Stimulated activated CD4-positive, alpha-beta T cell treated with anti-CD3 and anti-CD28 coated beads, Interleukin-12 subunit alpha, Interleukin-12 subunit beta, amount 100 ng/mL, for 24 hours (primary cell): Measurements from ENCODE around the gene CCDC134.
A peak's percentile ranks its signal among the peaks of the same experiment; 100 is the strongest.

Experiments
- DNase-seq, 2 experiments: peaks; one replicate each; pipeline ENCODE4 v3.0.0-alpha.2; 2020; ENCODE audit warnings: low read depth in 2 of 2

CCDC134 gene

DNA sequence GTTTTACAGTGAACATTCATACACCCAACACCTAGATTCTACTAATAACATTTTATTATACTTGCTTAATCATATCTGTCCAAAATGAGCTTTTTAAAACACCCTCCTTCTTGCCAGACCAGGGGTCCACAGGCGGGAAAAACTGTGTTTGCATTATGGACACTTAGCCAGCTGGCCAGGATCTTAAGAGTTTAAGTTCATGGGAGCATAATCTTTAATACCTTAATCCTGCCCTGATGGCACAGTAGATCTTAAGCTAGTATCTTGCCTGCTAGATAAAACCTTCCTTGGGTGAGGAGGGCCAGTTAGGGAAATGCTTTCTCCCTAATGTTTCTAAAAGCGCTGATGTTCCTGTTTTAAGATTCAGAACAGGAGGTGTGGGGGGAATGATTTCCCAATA lies 13.1 kb upstream of the CCDC134 start:
- no peak for DNase-seq

DNA sequence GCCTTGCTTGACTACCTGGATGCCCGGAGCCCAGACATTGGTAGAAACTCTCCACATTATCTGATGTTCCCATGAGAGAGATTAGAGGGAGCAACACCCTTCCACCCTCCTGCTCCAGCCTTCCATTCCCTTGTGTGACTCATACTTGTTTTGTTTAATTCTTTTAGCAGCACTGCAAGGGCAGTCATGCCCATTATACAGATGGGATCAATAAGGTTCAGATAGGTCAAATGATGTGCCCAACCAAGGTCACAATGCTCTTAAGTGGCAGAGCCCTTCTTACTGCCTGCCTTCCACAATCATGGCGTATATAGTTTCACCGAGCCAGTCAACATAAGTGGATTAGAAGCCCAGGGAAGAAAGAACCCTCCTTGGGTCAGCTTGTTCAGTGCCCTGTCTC lies 6.6 kb upstream of the CCDC134 start:
- no peak for DNase-seq

DNA sequence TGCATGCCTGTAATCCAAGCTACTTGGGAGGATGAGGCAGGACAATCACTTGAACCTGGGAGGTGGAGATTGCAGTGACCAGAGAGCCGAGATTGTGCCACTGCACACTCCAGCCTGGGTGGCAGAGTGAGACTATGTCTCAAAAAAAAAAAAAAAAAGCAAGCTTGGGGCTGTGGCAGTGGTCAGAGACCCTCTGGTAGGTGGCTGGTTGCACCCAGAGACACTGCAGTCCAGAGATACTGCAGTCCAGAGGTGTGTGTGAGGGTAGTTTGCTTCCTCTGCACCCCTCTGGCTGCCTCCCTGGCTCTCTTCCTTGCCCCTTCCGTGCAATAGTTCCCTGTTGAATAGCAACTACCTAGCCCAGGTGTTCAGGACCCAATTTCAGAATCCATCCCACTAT lies 1.7 kb upstream of the CCDC134 start:
- no peak for DNase-seq

- no peak for DNase-seq
Measured at GRCh38 chr22:41799486-41800347, 762 bp upstream of the CCDC134 start.

DNA sequence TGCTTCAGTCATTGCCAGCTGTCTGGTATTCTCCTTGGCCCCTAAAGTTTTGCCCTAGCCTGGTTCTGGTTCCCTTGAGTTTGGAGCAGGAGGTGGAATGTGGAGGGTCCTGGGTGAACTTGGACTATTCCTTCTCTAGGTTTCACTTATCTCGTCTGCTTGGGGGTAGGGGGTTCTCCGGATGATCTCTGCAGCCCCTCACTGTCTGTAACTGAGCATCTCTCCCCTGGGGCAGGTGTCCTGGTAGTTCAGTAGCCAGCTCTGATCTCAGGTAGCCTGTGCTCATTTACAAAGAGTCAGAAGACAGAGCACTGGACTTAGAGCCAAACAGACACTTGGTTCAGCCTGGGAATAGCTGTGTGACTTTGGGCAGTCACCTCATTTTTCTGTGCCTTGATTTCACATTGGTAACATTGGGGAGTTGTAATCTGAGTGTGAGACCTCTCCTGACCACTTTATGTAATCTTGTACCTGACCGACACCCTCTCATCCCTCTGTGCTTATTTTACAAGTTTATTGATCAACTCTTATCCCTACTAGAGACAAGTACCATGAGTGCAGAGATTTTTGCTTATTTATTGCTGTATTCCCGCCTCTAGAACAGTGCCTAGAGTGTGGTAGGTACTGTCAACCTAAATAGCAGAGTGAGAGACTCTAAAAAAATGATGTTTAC lies 804 bp downstream of the CCDC134 start:
- DNase-seq: no peak

- no peak for DNase-seq
Measured at GRCh38 chr22:41801886-41802285, 1.4 kb downstream of the CCDC134 start.

GRCh38 chr22:41805639-41806038 lies 5.2 kb downstream of the CCDC134 start:
- DNase-seq: no peak

DNA sequence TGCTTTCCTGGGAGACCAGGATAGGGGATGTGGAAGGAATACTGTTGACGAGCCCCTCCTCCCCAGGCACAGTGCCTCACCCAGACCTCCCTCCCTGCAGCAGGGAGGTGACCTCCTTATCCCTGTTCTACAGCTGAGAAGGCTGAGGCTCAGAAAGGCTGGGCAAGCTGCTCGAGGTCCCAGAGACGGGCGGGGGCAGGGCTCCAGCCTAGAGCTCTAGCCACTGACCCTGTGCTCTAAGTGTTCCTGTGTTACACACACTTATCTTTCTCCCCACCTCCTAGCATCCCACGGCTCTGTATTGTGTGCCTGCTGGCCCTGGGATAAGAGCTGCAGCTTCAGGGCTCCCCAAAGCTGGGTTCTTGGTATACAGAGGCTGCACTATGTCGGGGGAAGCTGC lies 7.9 kb downstream of the CCDC134 start:
- no peak for DNase-seq

GRCh38 chr22:41810022-41810421 lies 9.5 kb downstream of the CCDC134 start:
- DNase-seq: no peak

GRCh38 chr22:41812805-41813545 lies 12.5 kb downstream of the CCDC134 start:
- no peak for DNase-seq

DNA sequence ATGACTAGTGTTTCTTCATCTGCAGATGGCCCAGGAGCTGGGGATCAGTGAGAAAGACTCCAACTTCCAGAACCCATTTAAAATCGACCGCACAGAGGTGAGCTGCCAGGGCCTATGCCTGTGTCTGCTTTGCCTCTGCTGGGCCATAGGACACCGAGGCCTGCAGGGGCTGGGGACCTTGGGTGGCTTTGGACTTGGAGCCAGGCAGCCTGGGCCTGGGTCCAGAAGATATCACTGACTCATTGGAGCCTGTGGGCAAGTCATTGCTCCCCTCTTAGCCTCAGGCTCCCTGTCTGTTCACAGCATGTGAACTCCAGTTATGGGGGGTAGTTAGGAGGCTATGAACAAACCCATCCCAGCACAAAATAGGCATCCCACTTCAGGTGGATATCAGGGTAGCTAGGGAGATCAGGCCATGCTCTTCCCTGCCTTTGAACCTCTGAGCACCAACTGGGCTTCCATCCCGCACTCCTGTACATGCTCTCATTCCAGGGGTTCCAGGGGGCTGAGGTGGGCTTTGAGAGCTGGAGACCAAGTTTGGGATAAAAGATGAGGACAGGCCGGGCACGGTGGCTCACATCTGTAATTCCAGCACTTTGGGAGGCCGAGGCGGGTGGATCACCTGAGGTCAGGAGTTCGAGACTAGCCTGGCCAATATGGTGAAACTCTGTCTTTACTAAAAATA lies 13.4 kb downstream of the CCDC134 start:
- DNase-seq: no peak

GRCh38 chr22:41815716-41816115 lies 15.2 kb downstream of the CCDC134 start:
- DNase-seq: no peak

- DNase-seq: no peak
Measured at GRCh38 chr22:41816241-41816640, 15.8 kb downstream of the CCDC134 start.

DNA sequence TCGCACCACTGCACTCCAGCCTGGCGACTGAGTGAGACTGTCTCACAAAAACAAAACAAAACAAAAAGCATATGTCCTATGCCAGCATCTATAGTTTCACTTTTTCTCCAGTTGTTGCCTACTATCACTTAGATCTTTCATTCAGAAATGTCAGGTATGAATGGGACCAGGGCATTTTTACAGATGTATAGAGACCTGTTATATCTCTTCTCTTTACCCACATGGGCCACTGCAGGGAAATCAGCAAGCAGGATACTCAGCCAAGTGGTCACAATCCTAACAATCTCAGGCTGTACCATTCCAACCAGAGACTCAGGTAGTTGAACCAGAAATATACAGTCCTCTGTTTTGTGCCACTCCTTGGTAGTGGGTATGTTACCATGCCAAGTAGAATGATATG lies 16.4 kb downstream of the CCDC134 start:
- no peak for DNase-seq

- DNase-seq: no peak
Measured at GRCh38 chr22:41818011-41818410, 17.5 kb downstream of the CCDC134 start.

DNA sequence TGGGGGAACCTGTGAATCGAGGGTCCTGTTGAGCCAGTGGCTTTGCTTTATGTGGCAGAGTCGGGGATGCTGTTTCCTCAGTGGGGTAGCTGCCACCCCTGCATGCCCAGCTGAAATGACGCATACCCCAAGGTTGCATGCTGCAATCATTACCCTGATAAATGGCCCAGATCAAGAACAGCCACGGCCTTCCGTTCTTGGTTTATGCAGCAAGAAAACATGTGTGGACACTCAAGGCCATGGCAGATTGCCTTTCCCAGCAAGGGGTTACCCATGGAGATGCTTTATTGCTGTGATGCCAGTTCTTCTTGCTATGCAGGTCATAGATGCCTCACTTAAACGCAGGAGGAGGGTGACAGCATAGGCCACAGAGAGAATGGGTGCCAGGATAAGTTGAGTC lies 18.1 kb downstream of the CCDC134 start:
- no peak for DNase-seq

DNA sequence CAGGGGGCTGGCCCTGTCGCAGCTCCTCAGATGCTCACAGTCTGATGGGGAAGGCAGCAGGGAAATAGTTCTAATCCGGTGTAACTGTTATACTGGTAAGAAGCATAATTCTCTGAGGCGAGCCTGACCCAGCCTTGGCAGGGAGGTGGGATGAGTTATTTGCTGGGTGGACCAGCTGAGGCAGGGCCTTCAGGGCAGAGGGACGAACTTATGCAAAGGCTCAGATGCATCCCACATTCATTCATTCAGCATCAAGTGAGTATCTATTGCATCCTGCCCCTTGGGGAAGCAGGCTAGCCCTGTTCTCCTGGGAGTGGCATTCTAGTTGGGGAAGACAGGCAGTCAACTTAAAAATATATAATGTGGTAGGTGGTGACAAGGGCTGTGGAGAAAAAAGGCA lies 18.8 kb downstream of the CCDC134 start:
- DNase-seq: no peak

DNA sequence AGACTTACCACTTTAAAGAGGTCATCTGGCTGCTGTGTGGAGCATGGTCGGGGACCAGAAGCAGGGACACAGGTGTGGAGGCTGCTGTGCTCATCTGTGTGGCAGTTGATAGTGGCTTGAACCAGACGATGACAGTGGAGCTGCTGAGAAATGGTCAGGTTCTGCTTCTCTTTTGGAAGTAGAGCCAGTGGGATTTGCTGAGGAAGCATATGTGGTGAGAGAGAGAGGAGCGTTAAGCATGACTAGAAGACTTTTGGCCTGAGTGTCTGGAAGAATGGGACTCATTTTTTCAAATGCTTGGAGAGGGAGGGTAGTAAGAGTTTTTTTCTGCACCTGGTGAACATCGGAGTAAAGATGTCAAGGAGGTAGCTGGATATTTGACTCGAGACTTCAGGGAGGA lies 20.0 kb downstream of the CCDC134 start:
- no peak for DNase-seq

DNA sequence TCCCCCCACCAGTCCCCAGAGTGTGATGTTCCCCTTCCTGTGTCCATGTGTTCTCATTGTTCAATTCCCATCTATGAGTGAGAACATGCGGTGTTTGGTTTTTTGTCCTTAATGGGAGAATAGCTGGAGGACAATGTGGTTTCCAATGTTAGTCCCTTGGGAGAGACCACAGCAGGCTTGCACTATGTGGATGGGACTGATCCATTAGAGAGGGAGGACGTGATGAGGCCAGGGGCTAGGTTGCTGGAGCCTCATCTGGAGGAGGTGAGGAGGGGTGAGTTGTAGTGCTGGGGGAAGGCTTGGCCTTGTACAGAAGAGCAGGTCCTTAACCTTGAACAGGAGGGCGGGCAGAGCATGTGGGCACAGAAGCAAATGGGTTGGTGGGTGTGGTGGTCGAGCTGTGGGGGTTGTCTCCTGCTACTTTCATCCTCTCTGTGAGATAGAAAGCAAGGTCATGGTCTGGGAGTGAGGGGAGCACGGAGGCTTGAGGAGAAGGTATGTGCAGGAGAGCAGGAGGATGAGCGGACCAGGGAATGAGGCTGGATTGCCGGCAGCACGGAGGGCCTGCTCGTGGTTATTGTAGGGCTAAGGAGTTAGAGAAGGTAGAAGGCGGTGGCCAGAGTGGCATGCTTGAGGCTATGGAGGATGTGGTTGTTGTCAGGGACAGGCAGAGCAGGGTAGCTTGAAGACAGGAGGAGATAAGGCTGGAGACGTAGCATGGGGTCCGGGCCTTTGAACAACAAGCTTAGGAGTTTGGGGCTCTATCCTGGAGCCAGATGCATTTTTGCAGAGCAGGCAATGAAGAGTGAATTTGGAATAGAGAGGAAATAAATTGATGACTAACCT lies 21.2 kb downstream of the CCDC134 start:
- no peak for DNase-seq

GRCh38 chr22:41822317-41823057 lies 22.0 kb downstream of the CCDC134 start:
- DNase-seq: peak in 1 of 2 experiments; percentile 24
